HUDEP-2 (cell line): Measurements from ENCODE around the gene LDB2.

Source experiments
- DNase-seq, 76 experiments: peaks; one replicate each; lab custom pipeline; 2025; ENCODE audit not compliant: unreplicated experiment in 76 of 76; lab: John Stamatoyannopoulos, UW

LDB2 gene

DNA sequence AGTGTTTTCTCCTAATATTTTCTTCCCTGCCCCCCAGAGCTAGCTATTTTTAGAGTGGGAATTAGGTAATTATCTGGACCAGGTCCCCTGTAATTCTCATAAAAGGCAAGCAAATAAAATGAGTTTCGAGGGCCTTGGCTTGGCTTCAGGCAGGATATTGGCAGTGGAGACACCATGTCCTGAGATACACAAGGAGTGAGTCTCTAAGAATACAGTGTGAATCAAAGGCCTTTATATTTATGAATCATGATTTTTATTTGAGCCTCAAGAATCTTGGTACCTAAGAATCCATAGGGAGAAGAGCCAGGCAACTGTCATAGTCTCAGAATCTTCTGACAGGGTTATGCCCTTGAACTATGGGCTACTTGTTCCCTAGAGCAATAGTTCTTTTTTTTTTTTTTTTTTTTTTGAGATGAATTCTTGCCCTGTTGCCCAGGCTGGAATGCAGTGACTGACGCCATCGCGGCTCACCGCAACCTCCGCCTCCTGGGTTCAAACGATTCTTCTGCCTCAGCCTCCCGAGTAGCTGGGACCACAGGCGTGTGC lies 205.4 kb downstream of the LDB2 start:
- no peak for DNase-seq

GRCh38 chr4:16692524-16692923 lies 205.9 kb downstream of the LDB2 start:
- DNase-seq = no peak

DNA sequence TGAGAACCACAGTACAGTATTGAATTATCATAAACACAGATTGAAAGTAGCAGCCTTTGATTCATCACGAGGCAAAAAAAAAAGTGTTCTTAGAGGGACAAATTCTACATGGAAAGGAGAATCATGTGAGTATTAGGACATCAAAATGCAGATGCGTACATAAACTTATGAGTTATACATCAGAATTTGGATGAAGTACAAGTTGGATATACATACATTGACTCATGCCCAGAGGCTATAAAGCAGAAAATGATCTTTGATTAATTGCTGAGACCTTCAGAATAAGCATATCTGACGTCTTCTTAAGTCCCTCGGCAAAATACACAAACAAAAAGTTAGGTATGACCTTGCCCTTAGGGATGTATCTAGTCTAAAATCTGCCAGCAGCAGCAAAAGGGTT lies 206.4 kb downstream of the LDB2 start:
- no peak for DNase-seq

- no peak for DNase-seq
Observed at GRCh38 chr4:16691450-16691849, 207.0 kb downstream of the LDB2 start.

- no peak for DNase-seq
Observed at GRCh38 chr4:16687845-16688244, 210.6 kb downstream of the LDB2 start.

- DNase-seq = no peak
Observed at GRCh38 chr4:16687011-16687410, 211.4 kb downstream of the LDB2 start.

GRCh38 chr4:16686195-16686594 lies 212.2 kb downstream of the LDB2 start:
- DNase-seq = no peak

GRCh38 chr4:16685536-16685935 lies 212.9 kb downstream of the LDB2 start:
- no peak for DNase-seq

DNA sequence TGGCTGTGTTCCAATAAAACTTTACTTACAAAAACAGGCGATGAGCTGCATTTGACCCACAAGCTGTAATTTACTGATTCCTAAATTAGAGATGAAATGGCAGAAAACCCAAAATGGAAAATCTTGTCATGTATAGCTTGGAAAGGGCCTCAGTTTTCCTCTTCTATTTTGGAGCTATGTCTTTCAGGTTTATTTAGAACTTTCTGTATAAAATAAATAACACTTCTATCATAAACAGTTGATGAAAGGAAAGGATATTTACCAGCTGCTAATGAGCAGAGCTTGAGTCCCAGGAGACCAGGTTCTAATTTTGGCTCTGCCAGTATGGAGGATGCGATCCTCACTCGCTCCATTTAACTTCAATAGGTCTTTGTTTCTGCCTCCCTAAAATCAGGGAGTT lies 213.5 kb downstream of the LDB2 start:
- no peak for DNase-seq

GRCh38 chr4:16684097-16684496 lies 214.3 kb downstream of the LDB2 start:
- no peak for DNase-seq

- DNase-seq = no peak
Observed at GRCh38 chr4:16682975-16683374, 215.5 kb downstream of the LDB2 start.

DNA sequence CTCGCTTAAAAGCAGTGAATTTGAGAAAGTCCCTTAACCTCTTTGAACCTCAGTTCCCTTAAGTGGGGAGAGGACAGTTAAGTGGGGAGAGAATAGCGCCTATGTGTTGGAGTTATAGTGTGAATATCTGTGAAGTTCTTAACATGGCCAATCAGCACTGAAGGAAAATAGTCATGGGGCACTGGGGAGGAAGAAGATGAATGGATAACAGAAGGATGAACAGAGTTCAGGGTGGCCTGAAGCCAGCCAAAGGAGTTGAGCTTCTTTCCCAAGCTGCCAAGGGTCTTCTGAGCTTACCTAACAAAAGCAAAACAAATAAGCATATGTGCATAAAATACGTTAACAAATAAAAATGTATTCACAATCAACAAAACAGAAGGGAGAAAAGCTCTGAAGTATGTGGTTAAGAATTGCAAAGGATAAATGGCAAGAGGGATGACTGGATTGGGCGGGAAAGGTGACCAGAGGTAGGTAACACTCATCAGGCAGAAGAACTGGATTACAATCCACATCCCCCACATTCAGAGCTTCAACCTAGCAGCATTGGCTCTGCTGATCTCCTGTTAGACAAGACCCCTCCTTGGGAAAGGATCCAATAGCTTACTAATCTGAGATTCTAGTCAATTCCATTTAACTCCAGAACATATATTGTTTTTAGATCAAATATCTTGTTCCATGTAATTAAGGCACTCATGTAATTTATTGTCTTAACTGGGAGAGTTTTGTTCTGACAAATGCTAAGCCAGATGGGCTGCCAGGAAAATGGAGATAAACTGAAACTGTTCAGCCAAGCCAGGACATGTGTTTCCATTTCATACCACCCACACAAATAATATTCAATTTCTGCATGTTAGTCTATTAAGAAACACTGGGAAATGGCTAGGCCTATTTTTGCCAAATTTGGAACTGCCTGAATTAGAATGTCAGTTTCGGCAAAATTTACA lies 221.2 kb downstream of the LDB2 start:
- DNase-seq = no peak

DNA sequence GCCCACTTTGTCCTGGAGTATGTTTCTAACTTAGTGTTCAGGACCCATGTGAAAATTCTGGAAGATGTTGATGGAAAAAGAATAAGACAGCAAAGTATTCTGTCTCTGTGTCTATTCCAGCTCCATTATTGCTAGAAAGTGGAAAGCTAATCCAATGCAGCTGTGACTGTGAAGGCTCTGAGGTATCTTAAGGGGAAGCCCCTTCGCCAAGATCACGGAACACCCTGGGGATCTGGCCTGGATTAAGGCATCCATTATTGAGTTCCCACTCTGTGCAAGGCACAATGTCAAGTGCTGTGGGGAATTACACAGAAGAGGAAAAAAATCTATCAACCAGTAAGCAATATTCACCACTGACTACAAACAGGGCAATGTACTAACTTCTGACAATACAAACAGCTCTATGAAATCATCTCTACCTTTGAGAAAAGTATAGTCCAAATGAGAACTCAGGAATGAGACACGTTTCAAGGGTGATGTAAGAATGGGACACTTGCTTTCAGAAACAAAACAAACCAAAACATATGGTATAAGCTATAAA lies 222.1 kb downstream of the LDB2 start:
- DNase-seq = no peak

DNA sequence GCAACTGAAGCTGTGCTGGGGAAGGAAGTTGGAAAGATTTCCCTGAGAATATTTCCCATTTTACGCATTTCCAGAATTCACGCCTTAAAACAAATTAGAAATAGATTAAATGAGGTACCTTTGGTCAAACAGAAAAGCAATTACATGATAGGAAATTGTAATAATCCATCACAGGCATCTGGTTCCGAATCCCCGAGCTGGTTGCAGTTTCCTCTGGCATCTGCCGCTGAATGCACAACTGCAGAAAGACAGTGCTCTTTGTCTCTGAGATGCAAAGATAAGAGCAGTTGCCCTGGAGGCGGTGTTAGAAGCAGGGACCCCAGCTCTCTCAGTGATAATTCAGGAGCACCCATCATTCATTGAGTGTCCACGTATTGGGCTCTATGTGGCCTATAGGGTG lies 224.4 kb downstream of the LDB2 start:
- no peak for DNase-seq

DNA sequence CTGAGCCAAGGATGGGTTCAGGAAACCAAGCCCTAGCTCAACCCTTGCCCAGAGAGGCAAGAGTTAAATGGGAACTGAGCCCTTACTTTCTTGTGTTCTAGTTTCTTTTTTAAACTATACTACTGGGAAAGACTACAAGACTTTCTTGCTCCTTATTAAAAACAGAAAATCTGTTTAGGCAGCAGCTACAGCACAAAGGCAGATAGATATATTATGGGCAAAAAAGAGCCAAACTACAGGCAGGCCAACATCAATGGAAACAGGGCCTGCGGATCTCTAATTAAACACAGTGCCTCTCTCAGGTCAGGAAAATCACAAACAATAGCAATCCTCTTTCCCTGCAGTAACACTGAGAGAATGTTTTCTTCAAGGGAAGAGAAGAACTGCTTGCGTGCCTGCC lies 226.0 kb downstream of the LDB2 start:
- DNase-seq = no peak

- DNase-seq = no peak
Observed at GRCh38 chr4:16671741-16672140, 226.7 kb downstream of the LDB2 start.

DNA sequence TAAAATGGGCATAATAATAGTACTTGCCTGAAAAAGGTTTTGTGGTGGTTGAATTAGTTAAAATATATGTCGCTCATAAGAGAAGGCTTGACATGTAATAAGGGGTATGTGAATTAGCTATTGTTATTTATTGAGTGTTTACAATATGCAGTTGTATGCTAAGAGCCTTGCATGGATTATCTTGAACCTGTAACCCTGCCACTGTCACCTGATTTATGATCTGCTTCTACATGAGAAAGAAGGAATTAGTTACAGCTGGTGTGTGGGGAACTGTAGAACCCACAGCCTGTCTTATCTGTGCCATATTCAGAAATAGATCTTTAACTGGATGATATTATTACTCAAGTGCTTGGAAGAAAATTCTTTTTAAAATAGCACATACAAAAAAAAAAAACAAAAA lies 227.7 kb downstream of the LDB2 start:
- DNase-seq = no peak

DNA sequence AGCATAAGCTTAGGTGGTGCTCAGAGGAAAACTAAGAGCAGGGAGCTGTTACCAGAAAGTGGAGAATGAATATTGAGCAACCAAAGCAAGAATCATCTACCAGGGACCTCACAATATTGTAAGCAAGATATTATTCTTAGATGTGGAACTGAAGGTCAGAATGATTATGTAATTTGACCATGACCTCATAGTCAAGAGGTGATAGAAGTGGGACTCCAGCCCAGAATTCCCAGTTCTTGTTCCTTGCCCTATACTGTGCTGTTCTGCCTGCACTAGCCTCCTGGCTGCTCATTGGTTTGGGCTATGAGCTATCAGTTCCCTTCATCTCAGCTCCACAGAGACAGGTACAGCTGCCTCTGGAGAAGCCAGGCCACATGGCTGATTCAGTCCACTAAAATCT lies 229.4 kb downstream of the LDB2 start:
- no peak for DNase-seq

GRCh38 chr4:16668488-16668887 lies 230.0 kb downstream of the LDB2 start:
- no peak for DNase-seq

- DNase-seq = no peak
Observed at GRCh38 chr4:16667464-16667863, 231.0 kb downstream of the LDB2 start.

- DNase-seq = no peak
Observed at GRCh38 chr4:16665942-16666551, 232.4 kb downstream of the LDB2 start.

DNA sequence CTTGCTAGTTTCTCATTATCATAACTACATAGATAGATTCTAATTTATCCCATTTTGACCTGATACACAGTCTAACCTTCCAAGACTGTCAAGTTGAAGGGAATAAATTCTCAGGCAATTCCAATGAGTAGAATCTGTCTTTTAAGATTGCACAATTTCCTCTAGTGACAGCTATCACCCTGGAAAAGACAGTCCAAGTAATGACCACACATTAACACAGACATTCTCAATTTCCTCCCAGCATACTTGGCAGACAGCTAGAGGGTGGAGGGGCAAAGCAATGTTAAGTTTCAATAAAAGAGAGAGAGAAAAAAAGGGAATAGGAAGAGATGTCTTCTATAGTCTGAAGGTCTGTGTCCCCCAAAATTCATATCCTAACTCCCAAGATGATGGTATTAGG lies 234.7 kb downstream of the LDB2 start:
- DNase-seq = no peak
